Uterus (tissue), 2 donors: ENCODE results near the gene ACO2.

Experiments used
- POLR2A ChIP-seq, 2 donors: fragments of 450-650 bp; IDR thresholded peaks; one replicate each; pipeline ENCODE4 v1.6.1; 2016; ENCODE audit warnings: antibody characterized with exemption in 2 of 2, mild to moderate bottlenecking in 1 of 2, moderate library complexity in 1 of 2
- TF ChIP-seq, protein P1 (sequence below), 4 experiments: fragments of 200-600 bp in 2 of 4; fragments of 450-650 bp in 2 of 4; sonication (generic) in 2 of 4; IDR thresholded peaks; one replicate each; pipeline ENCODE4 v1.5.1; 2016 to 2019; ENCODE audit warnings: antibody characterized with exemption in 4 of 4, mild to moderate bottlenecking in 2 of 4, moderate library complexity in 1 of 4

DNA sequence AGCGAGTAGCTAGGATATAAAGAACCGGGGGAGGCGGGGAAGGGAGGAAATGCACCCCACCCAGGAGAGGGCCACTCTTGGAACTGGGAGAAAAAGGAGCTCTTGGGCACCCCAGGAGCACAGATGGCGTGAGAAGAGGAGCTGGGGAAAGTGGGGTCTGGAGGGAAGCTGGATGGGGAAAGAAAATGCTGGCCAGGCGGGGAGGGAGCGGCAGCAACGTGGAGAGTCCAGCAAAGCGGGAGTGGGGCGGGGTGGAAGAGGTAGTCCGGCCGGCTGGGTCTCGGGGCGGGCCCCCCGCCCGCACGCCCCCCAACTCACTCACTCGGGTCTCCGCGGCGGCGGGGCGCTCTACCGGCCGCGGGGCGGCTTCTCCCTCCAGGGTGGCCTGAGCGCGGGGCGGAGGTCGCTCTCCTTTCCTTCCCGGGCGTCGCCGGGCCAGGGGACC is 22.8 kb upstream of the ACO2 start:
- TF ChIP-seq POLR2A (IDR thresholded peaks at IDR 0.05) = no peak
- TF ChIP-seq, protein P1, sequence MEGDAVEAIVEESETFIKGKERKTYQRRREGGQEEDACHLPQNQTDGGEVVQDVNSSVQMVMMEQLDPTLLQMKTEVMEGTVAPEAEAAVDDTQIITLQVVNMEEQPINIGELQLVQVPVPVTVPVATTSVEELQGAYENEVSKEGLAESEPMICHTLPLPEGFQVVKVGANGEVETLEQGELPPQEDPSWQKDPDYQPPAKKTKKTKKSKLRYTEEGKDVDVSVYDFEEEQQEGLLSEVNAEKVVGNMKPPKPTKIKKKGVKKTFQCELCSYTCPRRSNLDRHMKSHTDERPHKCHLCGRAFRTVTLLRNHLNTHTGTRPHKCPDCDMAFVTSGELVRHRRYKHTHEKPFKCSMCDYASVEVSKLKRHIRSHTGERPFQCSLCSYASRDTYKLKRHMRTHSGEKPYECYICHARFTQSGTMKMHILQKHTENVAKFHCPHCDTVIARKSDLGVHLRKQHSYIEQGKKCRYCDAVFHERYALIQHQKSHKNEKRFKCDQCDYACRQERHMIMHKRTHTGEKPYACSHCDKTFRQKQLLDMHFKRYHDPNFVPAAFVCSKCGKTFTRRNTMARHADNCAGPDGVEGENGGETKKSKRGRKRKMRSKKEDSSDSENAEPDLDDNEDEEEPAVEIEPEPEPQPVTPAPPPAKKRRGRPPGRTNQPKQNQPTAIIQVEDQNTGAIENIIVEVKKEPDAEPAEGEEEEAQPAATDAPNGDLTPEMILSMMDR (IDR thresholded peaks at IDR 0.05) = no peak
